ENCODE results near the gene NRN1L. TPM values are rescaled to one million over a fixed set of nuclear protein-coding genes. Genes with fewer than 3 reads are reported as not detected.

Gene NRN1L
- total RNA-seq, 4 donors from 2014 or later, result 0.99 to 1.7 TPM; not detected in 2

- no peak for DNase-seq (ENCODE audit: extremely low spot score)
- Histone ChIP-seq H3K4me3 (no peak overlapping the region), H3K27me3 (no peaks in the 10 kb centered on the region), H3K4me1 (peaks cover 20 to 50% (median 36%) of the 10 kb centered on the region in 4 donors), H3K36me3 (peaks cover 11 to 65% (median 61%) of the 10 kb centered on the region in 4 donors), H3K9me3 (no peaks in the 10 kb centered on the region), H3K27ac (replicated peaks in 1 of 4) (no peak overlapping the region)
- intact Hi-C loops (cut with DNase I), result no loop called here
- 93% methylated on average over 17 of the region's 17 CpGs for WGBS
- TF ChIP-seq EP300 (IDR thresholded peaks at IDR 0.05) (no peak), POLR2A (IDR thresholded peaks at IDR 0.05; ENCODE audit: low read depth) (no peak), POLR2AphosphoS5 (IDR thresholded peaks at IDR 0.05) (no peak), CTCF (IDR thresholded peaks at IDR 0.05) (no peak)
Measured at GRCh38 chr16:67930678-67931211, 46.1 kb downstream of the NRN1L start.

GRCh38 chr16:67931712-67932461 lies 47.2 kb downstream of the NRN1L start, which contains the start of gene CTRL:
TSS of gene CTRL (minus strand) at chr16:67931862. CDS start at chr16:67931852, 10 bp downstream.
- H3K9me3 ChIP-seq, result no peaks in the 10 kb centered on the region
- TF ChIP-seq EP300 (IDR thresholded peaks at IDR 0.05) (no peak), CTCF (IDR thresholded peaks at IDR 0.05) (peak in 1 of 3 experiments; percentile 4), POLR2A (IDR thresholded peaks at IDR 0.05; ENCODE audit: low read depth) (no peak)
- WGBS, result 91% methylated on average over 13 of the region's 15 CpGs
- no peaks in the 10 kb centered on the region for H3K27me3 ChIP-seq
- no peak within 1 kb of the TSS for H3K27ac ChIP-seq (replicated peaks in 1 of 4)
- no peak within 1 kb of the TSS for H3K4me3 ChIP-seq
- DNase-seq (ENCODE audit: extremely low spot score), result no peak
- H3K4me1 ChIP-seq, result peaks cover 15 to 41% (median 27%) of the 10 kb centered on the region in 4 donors
- peaks cover 11 to 65% (median 59%) of the 10 kb centered on the region in 4 donors for H3K36me3 ChIP-seq
- intact Hi-C loops (cut with DNase I), result no loop called here

GRCh38 chr16:67932462-67932840 lies 47.8 kb downstream of the NRN1L start:
- no peak for DNase-seq (ENCODE audit: extremely low spot score)
- TF ChIP-seq EP300 (IDR thresholded peaks at IDR 0.05) (no peak), POLR2A (IDR thresholded peaks at IDR 0.05; ENCODE audit: low read depth) (no peak), CTCF (IDR thresholded peaks at IDR 0.05) (no peak), POLR2AphosphoS5 (IDR thresholded peaks at IDR 0.05) (no peak)
- peaks cover 19 to 41% (median 31%) of the 10 kb centered on the region in 4 donors for H3K4me1 ChIP-seq
- intact Hi-C loops (cut with DNase I), result no loop called here
- H3K9me3 ChIP-seq, result no peaks in the 10 kb centered on the region
- H3K27ac ChIP-seq (replicated peaks in 1 of 4), result no peak overlapping the region
- WGBS, result 90% methylated on average over 2 of the region's 4 CpGs
- H3K4me3 ChIP-seq, result no peak overlapping the region
- H3K36me3 ChIP-seq, result peaks cover 7 to 59% (median 54%) of the 10 kb centered on the region in 4 donors
- H3K27me3 ChIP-seq, result no peaks in the 10 kb centered on the region

GRCh38 chr16:67933805-67934204 lies 49.1 kb downstream of the NRN1L start:
- Histone ChIP-seq H3K4me3 (no peak overlapping the region), H3K36me3 (peaks cover 3 to 45% (median 41%) of the 10 kb centered on the region in 4 donors), H3K9me3 (no peaks in the 10 kb centered on the region), H3K27me3 (no peaks in the 10 kb centered on the region), H3K4me1 (peaks cover 19 to 32% (median 26%) of the 10 kb centered on the region in 4 donors), H3K27ac (replicated peaks in 1 of 4) (no peak overlapping the region)
- DNase-seq (ENCODE audit: extremely low spot score), result no peak
- no peak for TF ChIP-seq POLR2A (IDR thresholded peaks at IDR 0.05; ENCODE audit: low read depth)
- TF ChIP-seq CTCF (IDR thresholded peaks at IDR 0.05), result no peak
- TF ChIP-seq POLR2AphosphoS5 (IDR thresholded peaks at IDR 0.05), result no peak
- TF ChIP-seq EP300 (IDR thresholded peaks at IDR 0.05), result no peak
- intact Hi-C loops (cut with DNase I), result no loop called here
- WGBS, result 90% methylated on average over 6 of the region's 7 CpGs

Measured in esophagus muscularis mucosa (tissue), 4 donors.